NCI-H1048 (cell line): Measurements from ENCODE around the gene TFEB.

ENCODE experiments used
- DNase-seq: peaks from one replicate; lab custom pipeline; 2025; lab: John Stamatoyannopoulos, UW

Gene TFEB

GRCh38 chr6:41675176-41675775, 60.1 kb downstream of the TFEB start:
- no peak for DNase-seq

- DNase-seq = no peak
Measured at GRCh38 chr6:41674231-41675000, 61.0 kb downstream of the TFEB start.

DNA sequence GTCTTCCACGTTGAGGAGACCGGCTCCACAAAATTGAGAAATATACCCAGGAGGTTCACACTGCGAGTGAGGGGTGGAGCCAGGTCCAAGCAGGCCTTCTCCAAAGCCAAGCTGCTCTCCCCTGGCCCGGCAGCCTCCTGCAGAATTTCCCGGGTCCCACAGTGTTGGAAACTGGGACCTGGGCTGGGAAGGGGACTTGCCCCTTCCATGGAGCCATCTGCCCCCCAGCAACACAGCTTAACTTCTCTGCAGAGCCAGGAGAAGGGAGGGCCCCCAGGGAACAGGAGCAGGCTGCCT, 61.8 kb downstream of the TFEB start:
- DNase-seq = no peak

GRCh38 chr6:41672816-41673703, 62.3 kb downstream of the TFEB start:
- no peak for DNase-seq

DNA sequence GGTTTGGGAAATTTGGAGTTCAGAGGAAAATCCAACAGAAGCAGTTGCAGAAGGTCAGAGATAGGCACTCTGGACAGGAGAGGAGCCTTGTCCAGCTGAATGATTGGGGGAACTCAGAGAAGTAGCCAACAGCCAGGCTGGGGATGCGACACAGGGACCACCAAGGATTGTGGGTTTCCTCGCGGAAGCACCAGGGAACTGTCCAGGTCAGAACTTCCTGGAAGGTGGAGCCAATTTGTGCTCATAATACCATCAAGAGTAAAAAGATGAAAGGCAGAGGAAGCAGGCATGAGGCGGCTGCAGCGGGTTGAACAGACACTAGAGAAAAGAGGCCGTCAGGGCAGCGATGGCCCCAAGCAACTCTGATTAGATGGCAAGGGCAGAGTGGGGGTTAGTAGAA, 63.4 kb downstream of the TFEB start:
- DNase-seq = no peak

DNA sequence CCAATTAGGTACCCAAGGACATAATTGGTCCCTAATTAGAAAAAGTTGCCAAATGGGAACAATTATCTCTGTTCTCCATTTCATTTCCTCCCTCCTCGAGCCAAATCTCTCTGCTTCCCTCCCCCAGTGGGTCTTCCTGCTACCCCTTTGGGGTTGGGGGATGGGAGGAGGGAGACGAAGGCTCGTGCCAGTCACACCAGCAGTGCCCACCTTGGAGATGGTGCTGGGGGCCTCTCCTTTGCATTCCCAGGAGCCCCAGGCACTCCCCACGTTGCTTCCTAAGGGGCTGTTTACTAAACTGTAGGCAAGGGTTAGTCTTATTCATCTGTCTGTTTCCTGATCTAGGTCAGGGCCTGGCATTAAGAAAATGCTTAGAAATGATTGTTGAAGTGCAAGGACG, 64.0 kb downstream of the TFEB start:
- no peak for DNase-seq

DNA sequence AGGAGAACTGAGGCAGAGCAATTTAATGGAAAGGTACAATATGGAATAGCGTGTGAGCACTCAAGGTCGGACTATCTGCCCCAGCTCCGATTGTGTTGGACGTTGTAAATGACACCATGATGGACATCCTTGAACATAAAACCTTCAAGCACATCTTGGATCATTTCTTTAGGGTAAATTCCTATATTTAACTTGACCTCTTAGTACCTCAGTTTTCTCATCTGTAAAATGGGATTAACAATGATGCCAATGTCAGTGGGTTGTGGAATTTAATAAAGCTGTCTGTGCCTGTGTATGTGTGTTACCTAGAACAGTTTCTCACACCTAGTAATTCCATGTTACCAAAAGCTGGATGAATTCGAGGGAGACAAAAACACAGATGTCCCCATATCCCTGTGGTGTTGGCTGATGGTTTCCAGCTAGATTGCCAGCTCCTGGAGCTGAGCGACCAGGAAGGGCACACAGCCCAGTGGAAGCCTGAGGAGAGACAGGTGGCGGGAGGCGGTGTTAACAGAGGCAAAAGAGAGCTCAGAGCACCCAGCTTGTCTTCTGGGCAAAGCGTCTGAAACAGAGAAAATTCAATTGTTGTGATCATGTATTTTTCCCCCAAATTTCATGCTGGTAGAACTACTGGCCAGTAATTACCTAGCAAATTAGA, 64.6 kb downstream of the TFEB start:
- DNase-seq = no peak

- DNase-seq = no peak
Measured at GRCh38 chr6:41668968-41669367, 66.4 kb downstream of the TFEB start.

DNA sequence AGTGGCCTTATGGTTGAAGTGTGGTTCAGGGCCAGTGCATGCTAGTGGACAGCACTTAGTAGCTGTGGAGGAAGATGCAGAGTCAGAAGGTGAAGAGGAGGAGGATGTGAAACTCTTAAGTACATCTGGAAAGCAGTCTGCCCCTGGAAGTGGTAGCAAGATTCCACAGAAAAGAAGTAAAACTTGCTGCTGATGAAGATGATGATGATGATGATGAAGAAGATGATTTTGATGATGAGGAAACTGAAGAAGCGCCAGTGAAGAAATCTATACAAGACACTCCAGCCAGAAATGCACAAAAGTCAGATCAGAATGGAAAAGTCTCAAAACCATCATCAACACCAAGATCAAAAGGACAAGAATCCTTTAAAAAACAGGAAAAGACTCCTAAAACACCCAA, 68.2 kb downstream of the TFEB start:
- no peak for DNase-seq

- DNase-seq = no peak
Measured at GRCh38 chr6:41664271-41664670, 71.1 kb downstream of the TFEB start.

DNA sequence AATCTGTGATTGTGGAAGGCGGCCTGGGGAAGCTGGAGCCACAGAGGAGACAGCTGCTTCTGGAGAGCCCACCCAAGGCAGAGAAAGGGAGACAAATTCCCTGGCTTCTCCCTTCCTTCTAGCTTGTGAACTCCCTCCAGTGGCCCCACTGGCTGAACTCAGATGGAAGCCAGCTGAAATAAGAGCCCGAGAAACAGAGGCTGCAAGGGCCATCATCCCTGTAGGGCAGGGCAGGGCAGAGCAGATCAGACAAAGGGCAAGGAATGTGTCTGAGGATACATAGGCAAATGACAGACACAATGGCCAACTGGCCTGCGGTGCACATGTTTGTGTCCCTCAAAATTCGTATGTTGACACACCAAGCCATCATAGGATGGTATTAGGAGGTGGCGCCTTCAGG, 71.8 kb downstream of the TFEB start:
- no peak for DNase-seq

GRCh38 chr6:41659935-41660334, 75.5 kb downstream of the TFEB start:
- DNase-seq = no peak

- DNase-seq = no peak
Measured at GRCh38 chr6:41658636-41659035, 76.8 kb downstream of the TFEB start.

- DNase-seq = no peak
Measured at GRCh38 chr6:41657131-41658094, 78.0 kb downstream of the TFEB start.

GRCh38 chr6:41656002-41656691, 79.3 kb downstream of the TFEB start:
- no peak for DNase-seq

- no peak for DNase-seq
Measured at GRCh38 chr6:41655646-41656001, 79.8 kb downstream of the TFEB start.

GRCh38 chr6:41655176-41655575, 80.2 kb downstream of the TFEB start:
- DNase-seq = no peak

DNA sequence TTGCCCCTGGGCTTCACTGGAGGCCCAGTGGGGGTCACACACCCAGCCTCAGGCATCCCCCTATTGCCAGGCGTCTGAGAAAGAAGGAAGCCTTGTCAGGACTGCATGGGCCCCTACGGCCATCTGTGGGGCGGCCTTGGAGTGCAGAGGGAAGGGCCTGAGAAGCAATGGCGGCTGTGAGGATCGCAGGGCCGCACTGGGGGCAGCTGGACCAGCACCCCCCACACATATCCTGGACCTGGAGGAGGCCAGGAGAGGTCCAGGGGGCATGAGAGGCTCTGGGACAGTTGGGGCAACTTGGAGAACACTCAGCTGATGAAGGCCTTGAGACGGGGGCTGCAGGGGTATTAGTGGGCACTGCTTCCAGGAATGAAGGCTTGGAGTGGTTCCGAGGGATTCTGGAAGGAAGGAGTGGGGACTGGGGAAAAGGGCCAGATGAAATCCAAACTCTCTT, 80.7 kb downstream of the TFEB start:
- DNase-seq = no peak

DNA sequence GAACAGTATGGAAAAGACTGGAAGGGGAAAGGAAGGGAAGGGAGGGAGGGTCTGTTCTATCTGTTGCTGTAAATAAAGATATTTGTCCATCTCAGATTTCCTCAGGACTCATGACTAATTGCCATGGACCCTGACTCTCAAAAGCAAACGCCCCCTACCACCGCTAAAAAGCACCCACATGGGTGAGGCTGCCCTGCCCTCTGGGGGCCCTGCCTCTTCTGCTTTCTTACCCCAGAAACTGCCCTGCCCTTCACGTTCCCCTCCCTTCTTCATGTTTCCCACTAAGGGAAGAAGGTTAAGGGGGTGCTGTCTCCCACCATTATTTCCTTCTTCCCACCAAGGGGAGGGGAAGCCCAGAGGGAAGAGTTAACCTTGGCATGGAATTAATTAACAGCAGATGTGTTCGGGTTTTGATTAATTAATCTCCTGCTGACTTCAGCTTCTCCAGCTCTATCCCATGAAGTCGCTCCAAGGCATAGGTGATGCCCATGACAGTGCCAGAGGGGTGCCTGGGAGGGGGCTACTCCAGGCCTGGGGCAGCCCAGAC, 81.2 kb downstream of the TFEB start:
- no peak for DNase-seq

DNA sequence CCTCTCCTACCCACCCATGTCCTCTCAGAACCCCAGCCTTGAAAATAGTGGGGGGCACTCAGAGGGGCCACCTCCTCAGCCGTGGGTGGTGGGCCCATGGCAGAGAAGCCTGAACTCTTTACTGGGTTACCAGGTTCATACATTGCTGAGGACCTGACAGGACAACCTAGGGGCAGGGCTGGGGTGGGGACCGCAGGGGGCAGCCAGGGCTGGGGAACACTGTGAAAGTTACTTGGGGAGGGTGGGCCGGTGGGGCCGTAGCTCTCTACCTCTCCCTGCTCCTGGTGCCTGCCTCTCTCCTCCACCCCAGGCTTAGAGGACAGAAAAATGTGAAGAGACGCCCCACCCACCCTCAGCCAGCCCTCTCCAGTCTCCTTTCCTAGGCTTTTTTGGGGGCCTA, 81.7 kb downstream of the TFEB start:
- DNase-seq = no peak
